Trophoblast cell (in vitro differentiated cells and primary cell): ENCODE results near the gene RAB29.

Experiments
- DNase-seq, 2 donors: peaks; one replicate each; pipeline ENCODE4 v3.0.0-alpha.2; 2016
- H2AFZ ChIP-seq: 2 replicates; pipeline ENCODE4 v1.6.1; 2013; ENCODE audit warnings: low read length, moderate library complexity, mild to moderate bottlenecking; ENCODE audit not compliant: insufficient read depth, poor library complexity
- H2AK5ac ChIP-seq: 2 replicates; pipeline ENCODE4 v1.6.1; 2013; ENCODE audit warnings: mild to moderate bottlenecking, low read length
- H2BK120ac ChIP-seq: 2 replicates; pipeline ENCODE4 v1.6.1; 2013; ENCODE audit warnings: low read length, mild to moderate bottlenecking, moderate library complexity; ENCODE audit not compliant: insufficient read depth, poor library complexity
- H2BK12ac ChIP-seq: 2 replicates; pipeline ENCODE4 v1.6.1; 2013; ENCODE audit warnings: mild to moderate bottlenecking, low read length, moderate library complexity
- H2BK5ac ChIP-seq: 2 replicates; pipeline ENCODE4 v1.6.1; 2013; ENCODE audit warnings: low read length, low read depth, moderate library complexity, mild to moderate bottlenecking; ENCODE audit not compliant: poor library complexity
- H3K14ac ChIP-seq: 2 replicates; pipeline ENCODE4 v1.6.1; 2013; ENCODE audit warnings: mild to moderate bottlenecking, low read length
- H3K18ac ChIP-seq: 2 replicates; pipeline ENCODE4 v1.6.1; 2013; ENCODE audit warnings: mild to moderate bottlenecking, low read length
- H3K23ac ChIP-seq: 2 replicates; pipeline ENCODE4 v1.6.1; 2013; ENCODE audit warnings: low read length
- H3K27ac ChIP-seq: 2 replicates; pipeline ENCODE4 v1.5.1; 2013; ENCODE audit warnings: low read depth, mild to moderate bottlenecking, inconsistent platforms, low read length, moderate library complexity
- H3K27me3 ChIP-seq: 2 replicates; pipeline ENCODE4 v1.6.1; 2013; ENCODE audit warnings: inconsistent platforms, mild to moderate bottlenecking, low read length, moderate library complexity; ENCODE audit not compliant: insufficient read depth
- H3K36me3 ChIP-seq, 2 experiments: 1 replicate in 1 of 2; 2 replicates in 1 of 2; pipeline ENCODE4 v1.6.1; 2013; ENCODE audit warnings: low read length in 2 of 2, mild to moderate bottlenecking in 2 of 2, moderate library complexity in 1 of 2; ENCODE audit not compliant: insufficient read depth in 2 of 2, control insufficient read depth in 1 of 2
- H3K4ac ChIP-seq: 2 replicates; pipeline ENCODE4 v1.6.1; 2013; ENCODE audit warnings: low read depth, mild to moderate bottlenecking, low read length, moderate library complexity
- H3K4me1 ChIP-seq, 2 experiments: 1 replicate in 1 of 2; 2 replicates in 1 of 2; pipeline ENCODE4 v1.6.1; 2013; ENCODE audit warnings: low read length in 2 of 2, mild to moderate bottlenecking in 2 of 2, moderate library complexity in 1 of 2; ENCODE audit not compliant: insufficient read depth in 2 of 2, control insufficient read depth in 1 of 2
- H3K4me2 ChIP-seq: 2 replicates; pipeline ENCODE4 v1.6.1; 2013; ENCODE audit warnings: inconsistent platforms, mild to moderate bottlenecking, low read length, moderate library complexity
- H3K4me3 ChIP-seq: 2 replicates; pipeline ENCODE4 v1.5.1; 2013; ENCODE audit warnings: mild to moderate bottlenecking, low read depth, low read length, inconsistent platforms
- H3K79me1 ChIP-seq: one replicate; pipeline ENCODE4 v1.6.1; 2013; ENCODE audit warnings: low read length
- H3K79me2 ChIP-seq: 2 replicates; pipeline ENCODE4 v1.6.1; 2013; ENCODE audit warnings: low read length, mild to moderate bottlenecking; ENCODE audit not compliant: control insufficient read depth, insufficient read depth, poor library complexity
- H3K9ac ChIP-seq: 2 replicates; pipeline ENCODE4 v1.6.1; 2013; ENCODE audit warnings: mild to moderate bottlenecking, low read length
- H3K9me3 ChIP-seq: 2 replicates; pipeline ENCODE4 v1.6.1; 2013; ENCODE audit warnings: low read depth, mild to moderate bottlenecking, control low read depth, inconsistent platforms, low read length; ENCODE audit not compliant: insufficient read depth
- H4K12ac ChIP-seq: 2 replicates; pipeline ENCODE4 v1.6.1; 2013; ENCODE audit warnings: low read depth, mild to moderate bottlenecking, low read length, moderate library complexity
- H4K8ac ChIP-seq: 2 replicates; pipeline ENCODE4 v1.6.1; 2013; ENCODE audit warnings: low read depth, mild to moderate bottlenecking, low read length, moderate library complexity
- H4K91ac ChIP-seq: one replicate; pipeline ENCODE4 v1.6.1; 2013; ENCODE audit warnings: low read depth, mild to moderate bottlenecking, low read length, moderate library complexity
- WGBS: extraction: QIAGEN DNeasy Blood & Tissue Kit; methylation state at CpG from one replicate; pipeline ENCODE4 v1.1.7; 2013; ENCODE audit warnings: missing lambda C conversion rate; ENCODE audit not compliant: insufficient read length, insufficient coverage; ENCODE audit errors: extremely low coverage; 5-methylcytosine and 5-hydroxymethylcytosine counted together

Gene RAB29

DNA sequence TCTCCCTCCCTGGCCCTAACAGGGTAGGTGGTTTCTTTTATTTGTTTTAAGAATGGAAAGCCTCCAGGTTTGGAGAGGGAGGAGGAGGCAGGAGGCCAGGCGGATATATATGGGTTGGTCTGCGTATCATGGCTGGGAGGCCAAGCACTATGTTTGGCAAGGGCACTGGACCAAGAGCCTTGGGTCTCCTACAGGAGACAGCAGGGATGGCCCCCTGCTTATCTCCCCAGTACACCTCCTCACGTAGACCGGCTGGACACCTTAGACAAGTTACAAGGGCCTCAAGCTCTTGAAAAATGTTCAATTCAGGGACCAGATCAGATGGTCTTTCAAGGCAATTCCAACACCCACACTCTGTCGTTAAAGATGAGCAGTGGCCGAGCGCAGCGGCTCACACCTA is 26.8 kb upstream of the RAB29 start:
- no peak overlapping the region for H4K12ac ChIP-seq
- no peak overlapping the region for H2AK5ac ChIP-seq
- H3K36me3 ChIP-seq, result peaks cover 17 to 21% of the 10 kb centered on the region in 2 experiments
- no peaks in the 10 kb centered on the region for H3K9me3 ChIP-seq
- no peak overlapping the region for H3K4me2 ChIP-seq
- H2BK12ac ChIP-seq, result no peak overlapping the region
- H3K9ac ChIP-seq, result no peak overlapping the region
- no peaks in the 10 kb centered on the region for H3K27me3 ChIP-seq
- no peak for DNase-seq
- H3K18ac ChIP-seq, result no peak overlapping the region
- no peak overlapping the region for H3K23ac ChIP-seq
- WGBS, result no CpG with 5 or more reads among the region's 8 CpGs
- no peak overlapping the region for H3K4me3 ChIP-seq
- H3K79me2 ChIP-seq, result no peaks in the 10 kb centered on the region
- no peak overlapping the region for H3K14ac ChIP-seq
- H2AFZ ChIP-seq, result no peak overlapping the region
- no peak overlapping the region for H4K8ac ChIP-seq
- no peak overlapping the region for H3K4ac ChIP-seq
- H3K27ac ChIP-seq, result no peak overlapping the region
- no peak overlapping the region for H2BK5ac ChIP-seq
- H3K4me1 ChIP-seq, result no peaks in the 10 kb centered on the region
- H2BK120ac ChIP-seq, result no peak overlapping the region
- no peak overlapping the region for H4K91ac ChIP-seq
- H3K79me1 ChIP-seq, result no peaks in the 10 kb centered on the region

DNA sequence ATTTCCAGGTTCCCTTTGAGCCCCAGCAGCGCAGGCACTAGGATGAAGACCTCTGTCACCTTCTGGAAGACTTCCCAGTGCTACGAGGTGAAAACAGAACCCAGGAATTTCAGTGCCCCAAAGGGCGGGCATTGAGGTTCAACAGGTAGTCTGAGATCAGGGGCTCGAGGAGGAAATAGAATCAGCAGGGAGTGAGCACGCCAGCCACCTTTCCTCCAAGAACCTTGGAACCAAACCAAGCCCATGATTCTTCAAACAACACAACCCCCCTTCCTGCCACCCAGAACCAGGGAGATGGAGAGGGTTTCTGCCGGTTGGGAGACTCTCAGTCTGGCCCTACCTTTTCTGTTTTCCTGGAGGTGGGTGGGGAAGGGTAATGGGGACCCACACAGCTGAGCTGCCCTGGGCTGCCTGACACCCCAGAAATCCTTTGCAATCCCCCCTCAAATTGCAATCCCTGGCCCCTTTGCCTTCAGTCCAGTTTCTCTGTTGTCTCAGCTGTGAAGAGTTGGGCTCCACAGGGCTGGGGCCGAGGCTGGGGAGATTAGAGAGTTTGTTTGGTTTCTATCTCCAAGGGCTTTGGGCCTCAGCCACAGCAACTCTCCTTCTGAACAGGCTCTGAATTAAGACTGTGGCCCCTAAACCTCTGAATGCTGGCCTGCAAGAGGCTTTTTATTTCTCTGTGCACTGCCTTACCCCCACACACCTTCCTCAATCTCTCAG is 25.9 kb upstream of the RAB29 start:
- no peaks in the 10 kb centered on the region for H3K79me1 ChIP-seq
- no peak for DNase-seq
- H3K36me3 ChIP-seq, result peaks cover 18 to 22% of the 10 kb centered on the region in 2 experiments
- WGBS, result no CpG with 5 or more reads among the region's 7 CpGs
- no peak overlapping the region for H3K4me3 ChIP-seq
- H3K23ac ChIP-seq, result no peak overlapping the region
- no peak overlapping the region for H3K18ac ChIP-seq
- no peak overlapping the region for H4K8ac ChIP-seq
- no peak overlapping the region for H2AK5ac ChIP-seq
- no peaks in the 10 kb centered on the region for H3K79me2 ChIP-seq
- H3K27ac ChIP-seq, result no peak overlapping the region
- no peak overlapping the region for H3K4ac ChIP-seq
- H4K12ac ChIP-seq, result no peak overlapping the region
- no peak overlapping the region for H2BK120ac ChIP-seq
- no peak overlapping the region for H2BK12ac ChIP-seq
- H3K9ac ChIP-seq, result no peak overlapping the region
- H2AFZ ChIP-seq, result no peak overlapping the region
- H3K9me3 ChIP-seq, result no peaks in the 10 kb centered on the region
- no peak overlapping the region for H3K14ac ChIP-seq
- no peak overlapping the region for H2BK5ac ChIP-seq
- H3K4me2 ChIP-seq, result no peak overlapping the region
- H3K27me3 ChIP-seq, result no peaks in the 10 kb centered on the region
- no peaks in the 10 kb centered on the region for H3K4me1 ChIP-seq
- no peak overlapping the region for H4K91ac ChIP-seq

DNA sequence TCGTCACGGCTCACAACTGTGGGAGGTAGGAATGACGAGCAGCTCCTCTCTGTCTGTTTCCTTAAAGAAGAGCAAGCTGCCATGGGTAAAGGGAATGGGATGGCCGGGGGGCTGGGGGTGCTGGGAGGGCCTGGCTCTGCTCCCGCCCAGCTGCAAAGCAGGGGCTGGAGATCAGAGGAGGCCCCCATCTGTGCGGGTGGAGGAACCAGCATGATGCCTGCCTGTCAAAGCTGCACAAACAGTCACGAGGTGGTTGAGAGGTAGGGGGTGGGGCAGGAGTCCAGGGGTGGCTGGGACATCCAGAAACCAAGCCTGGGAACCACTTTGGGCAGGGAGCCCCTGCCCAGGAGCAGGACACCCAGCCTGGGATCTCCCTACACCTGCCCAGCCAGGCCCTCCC is 25.1 kb upstream of the RAB29 start:
- no peak for DNase-seq
- Histone ChIP-seq H3K79me1 (no peaks in the 10 kb centered on the region), H3K4me2 (no peak overlapping the region), H2BK5ac (no peak overlapping the region), H3K9me3 (no peaks in the 10 kb centered on the region), H3K18ac (no peak overlapping the region), H4K12ac (no peak overlapping the region), H4K8ac (no peak overlapping the region), H3K27me3 (no peaks in the 10 kb centered on the region), H3K27ac (no peak overlapping the region), H3K4ac (no peak overlapping the region), H2AK5ac (no peak overlapping the region), H3K79me2 (no peaks in the 10 kb centered on the region), H3K9ac (no peak overlapping the region), H3K23ac (no peak overlapping the region), H2BK120ac (no peak overlapping the region), H3K36me3 (peaks cover 20 to 25% of the 10 kb centered on the region in 2 experiments), H3K4me3 (no peak overlapping the region), H3K4me1 (no peaks in the 10 kb centered on the region), H3K14ac (no peak overlapping the region), H2BK12ac (no peak overlapping the region), H4K91ac (no peak overlapping the region), H2AFZ (no peak overlapping the region)
- WGBS, result no CpG with 5 or more reads among the region's 7 CpGs

DNA sequence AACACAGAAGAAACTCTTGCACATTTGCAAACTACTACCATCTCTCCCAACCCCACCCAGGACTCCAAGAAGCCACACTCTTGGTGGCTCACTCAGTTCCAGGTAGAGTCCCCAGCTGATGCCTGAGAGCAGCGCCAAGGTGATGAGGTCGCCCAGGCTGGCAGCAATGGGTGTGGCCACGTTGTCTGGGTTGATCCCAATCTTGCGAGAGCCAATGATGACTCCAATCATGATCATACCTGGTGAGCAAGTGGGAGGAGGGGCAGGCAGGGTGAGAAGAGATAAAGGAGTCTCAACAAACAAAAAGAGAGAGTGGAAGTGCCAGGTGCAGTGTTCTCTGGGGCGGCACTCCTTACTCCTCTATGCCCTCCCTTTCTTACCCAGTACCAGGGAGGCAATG is 23.3 kb upstream of the RAB29 start:
- DNase-seq, result no peak
- Histone ChIP-seq H3K4me2 (no peak overlapping the region), H3K18ac (no peak overlapping the region), H4K12ac (no peak overlapping the region), H3K79me2 (no peaks in the 10 kb centered on the region), H3K36me3 (peaks cover 28 to 35% of the 10 kb centered on the region in 2 experiments), H2BK5ac (no peak overlapping the region), H3K9ac (no peak overlapping the region), H3K14ac (no peak overlapping the region), H2AFZ (no peak overlapping the region), H3K23ac (no peak overlapping the region), H3K79me1 (no peaks in the 10 kb centered on the region), H3K9me3 (no peaks in the 10 kb centered on the region), H3K27me3 (no peaks in the 10 kb centered on the region), H2BK120ac (no peak overlapping the region), H2BK12ac (no peak overlapping the region), H3K4me3 (no peak overlapping the region), H2AK5ac (no peak overlapping the region), H4K8ac (no peak overlapping the region), H4K91ac (no peak overlapping the region), H3K4ac (no peak overlapping the region), H3K4me1 (no peaks in the 10 kb centered on the region), H3K27ac (no peak overlapping the region)
- WGBS, result no CpG with 5 or more reads among the region's 5 CpGs
